Fibroblast of the conjunctiva (primary cell): ENCODE data around the gene CDC73.
A peak's percentile ranks its signal among the peaks of the same experiment; 100 is the strongest.

Source experiments
- DNase-seq: peaks from one replicate; pipeline ENCODE4 v3.0.0-alpha.2; 2010; ENCODE audit warnings: low read depth

CDC73 gene

DNA sequence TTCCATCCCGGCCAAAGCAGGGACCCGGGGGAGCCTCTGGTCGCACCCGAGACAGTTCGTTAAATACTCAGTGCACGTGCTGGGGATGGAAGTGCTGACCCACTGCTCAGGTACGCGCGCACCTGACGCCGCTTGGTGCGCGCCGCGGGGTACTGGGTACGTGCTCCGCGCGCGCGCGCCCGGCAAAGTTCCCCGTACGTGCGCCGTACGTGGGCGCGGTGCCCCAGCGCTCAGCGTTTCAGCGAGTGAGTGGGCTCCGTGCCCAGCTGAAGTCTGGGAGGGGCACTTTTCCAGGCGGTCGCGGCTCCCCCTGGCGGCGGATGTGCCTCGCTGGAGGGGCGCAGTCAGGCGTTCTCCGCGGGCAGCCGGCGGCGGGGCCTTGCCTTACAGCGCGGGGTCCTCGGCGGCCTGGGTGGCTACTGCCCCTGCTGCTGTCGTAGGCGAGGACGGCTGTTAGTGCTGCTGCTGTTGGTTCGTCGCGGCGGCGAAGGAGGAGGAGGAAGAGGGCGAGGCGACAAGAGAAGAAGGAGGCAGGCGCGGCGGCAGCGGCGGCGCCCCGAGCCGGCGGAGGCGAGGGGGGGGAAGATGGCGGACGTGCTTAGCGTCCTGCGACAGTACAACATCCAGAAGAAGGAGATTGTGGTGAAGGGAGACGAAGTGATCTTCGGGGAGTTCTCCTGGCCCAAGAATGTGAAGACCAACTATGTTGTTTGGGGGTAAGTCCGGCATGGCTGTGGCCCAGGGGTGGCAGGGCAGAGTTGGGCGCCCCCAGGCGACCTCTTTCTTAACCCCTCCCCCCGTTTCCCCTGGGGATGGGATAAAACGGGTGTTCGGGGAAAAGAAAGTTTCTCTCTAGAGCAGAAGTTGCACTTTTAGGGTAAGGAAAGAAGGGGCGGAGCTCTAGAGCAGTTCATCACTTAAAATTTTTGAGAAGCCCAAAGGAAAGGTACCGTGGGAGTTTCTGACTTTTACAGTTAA lies at the start of gene CDC73:
Gene CDC73, plus strand, starts transcription at position 416 of the 978 bp plus-strand sequence. Its CDS starts 170 bp downstream, at position 586.
- peak; percentile 93 for DNase-seq

DNA sequence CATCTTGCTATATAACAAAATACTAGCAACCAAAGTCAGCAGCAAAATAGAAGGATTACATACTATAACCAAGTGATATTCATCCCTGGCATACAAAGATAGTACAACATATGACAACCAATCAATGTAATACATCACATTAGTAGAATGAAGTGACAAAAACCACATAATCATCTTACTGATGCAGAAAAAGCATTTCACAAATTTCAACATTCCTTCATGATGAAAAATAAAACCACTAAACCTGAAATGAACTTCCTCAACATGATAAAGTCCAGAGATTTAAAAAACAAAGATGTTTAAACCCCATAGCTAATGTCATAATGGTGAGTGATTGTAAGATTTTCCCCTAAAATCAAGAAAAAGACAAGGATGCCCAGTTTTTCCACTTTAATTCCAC lies 43.8 kb upstream of the CDC73 start:
- DNase-seq, result no peak

DNA sequence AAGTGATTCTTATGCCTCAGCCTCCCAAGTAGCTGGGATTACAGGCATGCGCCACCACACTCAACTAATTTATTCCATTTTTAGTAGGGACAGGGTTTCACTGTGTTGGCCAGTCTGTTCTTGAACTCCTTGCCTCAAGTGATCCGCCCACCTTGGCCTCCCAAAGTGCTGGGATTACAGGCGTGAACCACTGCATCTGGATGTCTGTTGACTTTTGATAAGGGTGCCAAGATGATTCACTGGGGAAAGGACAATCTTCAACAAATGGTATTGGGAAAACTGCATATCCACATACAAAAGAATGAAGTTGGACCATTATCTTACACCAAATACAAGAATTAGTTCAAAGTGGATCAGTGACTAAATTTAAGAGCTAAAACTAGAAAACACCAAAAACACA lies 42.6 kb upstream of the CDC73 start:
- DNase-seq, result no peak

DNA sequence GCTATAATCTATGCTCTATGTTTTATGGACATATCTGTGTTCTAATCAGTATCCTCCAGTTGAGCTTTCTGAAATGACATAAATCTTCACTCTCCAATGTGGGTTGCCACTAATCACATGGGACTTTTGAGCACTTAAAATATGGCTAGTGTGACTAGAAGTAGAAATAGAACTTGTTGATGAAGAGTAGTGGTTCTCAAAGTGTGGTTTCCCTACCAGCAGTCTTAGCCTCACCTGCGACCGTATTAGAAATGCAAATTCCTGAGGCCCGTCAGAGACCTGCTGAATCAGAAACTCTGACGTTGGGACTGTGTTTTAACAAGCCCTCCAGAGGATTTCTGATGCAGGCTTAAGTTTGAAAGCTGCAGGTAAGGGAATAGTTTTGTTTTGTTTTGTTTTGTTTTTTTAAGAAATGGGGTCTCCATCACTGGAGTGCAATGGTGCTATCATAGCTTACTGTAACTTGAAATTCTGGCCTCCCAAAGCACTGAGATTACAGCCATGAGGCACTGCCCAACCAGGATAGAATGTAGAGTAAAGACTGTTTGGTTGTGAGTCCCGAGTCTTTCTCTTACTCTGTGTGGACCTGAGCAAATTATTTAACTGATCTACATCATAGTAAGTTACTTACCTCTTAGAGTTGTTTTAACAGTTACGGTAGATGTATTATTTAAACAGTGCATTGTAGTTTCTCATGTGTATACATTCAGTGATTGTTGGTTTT lies 38.3 kb upstream of the CDC73 start:
- no peak for DNase-seq

DNA sequence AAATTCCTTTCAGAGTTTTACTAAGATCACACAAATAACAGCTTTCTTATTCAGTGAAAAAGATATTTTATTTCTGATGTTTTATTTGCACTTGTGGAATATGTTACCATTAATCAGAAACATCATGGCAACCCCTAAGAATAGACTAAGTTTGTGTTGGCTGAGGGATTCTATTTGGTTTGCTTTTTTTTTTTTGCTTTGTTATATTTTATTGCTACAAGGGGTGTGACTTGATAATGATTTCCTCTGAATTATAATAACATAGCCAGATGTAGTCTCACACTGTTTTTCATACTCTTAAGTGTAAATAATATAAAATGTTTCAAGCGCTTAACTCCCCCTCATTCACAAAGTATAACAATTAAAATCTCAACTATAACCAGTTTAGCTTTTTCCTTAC lies 36.6 kb upstream of the CDC73 start:
- DNase-seq, result no peak

DNA sequence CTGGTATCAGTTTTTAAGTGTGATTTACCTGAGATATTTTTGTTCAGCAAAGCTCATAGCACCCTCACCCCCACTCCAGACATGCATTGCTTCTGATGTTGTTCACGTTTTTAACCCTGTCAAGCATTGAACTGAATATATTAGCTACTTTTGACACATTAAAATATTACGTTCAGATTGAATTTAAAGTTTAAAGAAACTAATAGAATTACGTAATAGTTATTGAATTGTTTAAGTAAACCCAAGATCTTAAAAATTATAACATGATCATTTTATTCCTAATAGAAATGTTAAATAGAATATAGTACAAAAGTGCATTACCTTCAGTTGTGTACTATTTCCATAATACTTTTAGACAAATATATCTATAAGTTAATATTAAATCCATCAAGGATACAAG lies 35.5 kb upstream of the CDC73 start:
- DNase-seq, result no peak

DNA sequence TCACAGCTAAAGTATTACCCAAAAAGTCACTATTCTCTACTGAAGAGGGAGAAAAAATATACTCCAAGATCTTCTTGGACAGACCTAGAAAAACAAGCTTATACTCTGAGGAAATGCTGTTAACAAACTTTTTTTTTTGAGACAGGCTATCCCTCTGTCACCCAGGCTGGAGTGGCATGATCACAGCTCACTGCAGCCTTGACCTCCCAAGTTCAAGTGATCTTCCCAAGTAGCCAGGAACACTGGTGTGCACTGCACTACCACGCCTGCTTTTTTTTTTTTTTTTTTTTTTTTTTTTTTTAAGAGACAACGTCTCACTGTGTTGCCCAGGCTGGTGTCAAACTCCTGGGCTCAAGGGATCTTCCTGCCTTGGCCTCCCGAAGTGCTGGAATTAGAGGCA lies 33.9 kb upstream of the CDC73 start:
- no peak for DNase-seq

DNA sequence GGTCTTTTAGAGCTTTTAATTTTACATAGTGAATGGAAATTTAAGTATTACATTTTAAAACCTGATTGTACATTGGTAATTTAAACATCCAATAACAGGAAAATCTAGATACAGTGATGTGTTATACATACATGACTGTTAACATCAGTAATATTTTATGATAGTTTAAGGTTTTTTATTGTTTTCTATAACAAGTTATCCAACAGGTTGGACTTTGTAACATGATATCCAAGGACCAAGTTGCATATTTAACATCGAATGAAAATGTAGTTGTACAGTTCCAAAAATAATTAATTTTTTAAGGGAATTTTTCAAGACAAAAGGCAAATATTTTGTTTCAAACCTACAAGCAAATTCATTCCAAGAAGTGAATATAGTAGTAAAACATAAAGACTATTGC lies 31.0 kb upstream of the CDC73 start:
- no peak for DNase-seq

DNA sequence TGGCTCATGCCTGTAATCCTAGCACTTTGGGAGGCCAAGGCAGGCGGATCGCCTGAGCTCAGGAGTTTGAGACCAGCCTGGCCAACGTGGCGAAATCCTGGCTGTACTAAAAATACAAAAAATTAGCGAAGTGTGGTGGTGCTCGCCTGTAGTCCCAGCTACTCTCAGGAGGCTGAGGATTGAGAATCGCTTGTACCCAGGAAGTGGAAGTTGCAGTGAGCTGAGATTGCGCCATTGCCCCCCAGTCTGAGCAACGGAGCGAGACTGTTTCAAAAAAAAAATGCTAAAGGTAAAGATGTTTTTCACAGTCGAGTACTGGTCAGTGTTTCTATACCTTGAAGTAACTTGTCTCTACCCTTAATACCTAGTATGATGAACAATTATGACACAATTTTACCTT lies 27.7 kb upstream of the CDC73 start:
- no peak for DNase-seq

DNA sequence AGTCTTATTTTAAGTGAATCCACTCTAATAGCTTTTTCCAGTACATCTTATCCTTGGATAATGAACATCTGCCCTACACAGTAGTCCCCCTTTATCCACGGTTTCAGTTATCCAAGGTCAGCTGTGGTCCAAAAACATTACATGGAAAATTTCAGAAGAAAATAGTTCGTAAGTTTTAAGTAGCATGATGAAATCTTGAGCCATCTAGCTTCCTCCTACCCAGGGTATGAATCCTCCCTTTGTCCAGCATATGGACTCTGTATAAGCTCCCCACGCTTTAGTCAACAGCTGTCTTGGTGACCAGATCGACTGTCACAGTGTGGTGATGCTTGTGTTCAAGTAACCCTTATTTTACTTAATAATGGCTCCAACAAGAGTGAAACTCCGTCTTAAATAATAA lies 19.2 kb upstream of the CDC73 start:
- no peak for DNase-seq

DNA sequence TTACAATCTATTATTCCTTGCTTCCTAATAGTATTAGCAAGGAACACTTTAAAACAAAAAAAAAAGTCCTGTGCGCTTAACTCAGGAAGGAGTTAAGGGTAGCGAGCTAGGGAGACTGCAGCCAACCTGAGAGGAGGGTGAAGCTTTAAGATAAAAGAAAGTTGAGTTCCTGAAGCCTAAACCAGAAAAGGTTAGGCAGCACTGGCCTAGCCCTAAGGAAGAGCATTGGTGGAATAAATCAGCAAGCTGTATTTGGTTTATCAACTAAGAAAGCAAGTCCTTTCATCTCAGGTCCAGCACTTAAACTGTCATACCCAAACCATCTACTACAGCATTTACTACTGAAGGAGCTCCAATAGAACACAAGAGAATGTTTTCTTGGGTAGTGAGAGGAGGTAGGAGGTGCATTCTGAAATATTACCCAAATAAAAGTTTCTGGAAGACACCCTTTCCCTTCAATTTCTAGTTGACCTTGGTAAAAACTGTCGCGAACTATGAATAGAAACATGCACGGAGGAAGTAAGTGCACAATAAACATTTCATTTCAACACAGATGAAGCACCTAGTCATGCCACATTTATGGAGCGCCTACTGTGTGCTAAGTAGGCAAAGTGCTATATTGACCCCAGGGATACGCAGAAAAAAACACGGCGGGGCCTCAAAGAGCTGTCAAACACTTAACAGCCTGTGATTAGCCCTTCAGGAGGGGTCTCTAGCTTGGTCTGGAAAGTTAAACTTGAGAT lies 17.9 kb upstream of the CDC73 start:
- no peak for DNase-seq

DNA sequence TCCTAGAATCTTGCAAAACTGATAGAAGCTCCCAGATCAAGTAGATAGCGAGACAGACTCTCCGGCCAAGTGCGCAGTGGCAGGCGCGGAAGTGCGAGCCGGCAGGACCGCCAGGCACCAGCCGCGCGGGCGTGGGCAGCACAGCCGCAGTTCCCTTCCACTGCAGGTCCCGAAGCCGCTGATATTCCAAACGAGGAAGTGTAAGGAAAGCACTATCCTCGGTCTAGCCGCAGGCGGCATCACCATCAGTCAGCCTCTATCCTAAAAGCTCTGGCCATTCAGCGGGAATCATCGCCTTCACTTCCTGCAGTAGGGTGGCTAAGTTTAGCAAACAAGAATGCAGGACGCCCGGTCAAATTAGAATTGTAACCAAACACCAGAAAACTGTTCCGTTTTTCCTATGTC lies 17.3 kb upstream of the CDC73 start:
- no peak for DNase-seq

DNA sequence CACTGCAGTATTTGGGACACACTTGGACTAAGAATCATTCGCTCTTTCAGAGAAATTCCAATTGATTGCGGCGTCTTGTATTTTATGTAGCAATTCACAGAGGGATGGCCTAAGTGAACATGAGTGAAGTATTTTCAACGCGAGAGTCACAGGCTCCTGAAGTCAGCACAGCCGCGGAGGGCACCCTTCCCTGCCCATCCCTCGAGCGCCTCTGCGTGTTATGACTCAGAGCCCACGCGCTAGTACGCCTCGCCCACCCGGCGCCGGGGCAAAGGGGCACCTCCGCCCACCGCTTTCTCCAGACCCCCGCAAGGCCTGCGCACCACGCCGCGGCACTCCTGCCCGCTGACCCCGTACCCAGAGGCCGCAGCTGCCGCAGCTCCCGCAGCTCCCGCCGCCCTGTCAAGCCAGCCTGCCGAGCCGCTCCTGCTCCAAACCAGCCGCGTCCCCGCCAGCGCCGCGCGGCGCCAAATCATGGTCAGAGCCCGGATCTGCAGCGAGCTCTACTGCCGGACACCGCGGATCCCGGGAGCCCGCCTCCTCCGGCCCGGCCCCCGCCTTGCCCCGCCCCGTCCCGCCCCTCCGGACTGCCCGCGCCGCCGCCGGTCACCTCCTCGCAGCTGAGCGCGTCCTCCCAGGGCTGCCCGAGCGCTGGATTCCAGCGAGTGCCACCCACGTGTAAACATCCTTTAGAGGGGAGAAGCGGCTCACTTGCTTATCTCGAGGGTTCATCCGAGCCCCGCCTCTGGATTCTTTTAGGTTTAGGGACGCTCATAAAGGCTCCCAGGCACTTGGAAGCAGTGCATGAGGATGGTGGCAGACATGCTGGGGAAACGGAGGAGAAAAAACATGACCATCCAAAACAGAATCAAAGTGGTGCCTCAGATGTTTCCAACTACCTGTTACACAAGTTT lies 16.7 kb upstream of the CDC73 start, which contains the start of gene GLRX2:
Gene GLRX2, minus strand, starts transcription at position 508 of the 914 bp plus-strand sequence. Its CDS starts 32 bp downstream, at position 476.
- peak; percentile 69 for DNase-seq

DNA sequence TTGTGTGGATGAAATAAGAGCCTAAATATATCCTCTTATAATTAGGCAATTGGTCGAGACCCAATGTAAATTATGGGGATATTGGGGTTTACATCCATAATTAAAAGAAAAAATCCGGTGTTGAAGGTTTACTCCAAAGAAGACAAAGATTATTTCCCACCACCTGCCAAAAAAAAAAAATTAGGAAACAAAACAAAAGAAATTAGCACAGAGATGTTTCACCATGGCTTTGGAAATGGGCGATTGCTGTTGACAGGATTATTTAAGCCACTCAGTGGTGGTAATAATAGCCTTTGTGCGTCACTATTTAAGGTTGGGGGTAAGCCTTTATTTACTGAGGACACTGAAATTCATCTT lies 16.0 kb upstream of the CDC73 start:
- DNase-seq, result no peak

DNA sequence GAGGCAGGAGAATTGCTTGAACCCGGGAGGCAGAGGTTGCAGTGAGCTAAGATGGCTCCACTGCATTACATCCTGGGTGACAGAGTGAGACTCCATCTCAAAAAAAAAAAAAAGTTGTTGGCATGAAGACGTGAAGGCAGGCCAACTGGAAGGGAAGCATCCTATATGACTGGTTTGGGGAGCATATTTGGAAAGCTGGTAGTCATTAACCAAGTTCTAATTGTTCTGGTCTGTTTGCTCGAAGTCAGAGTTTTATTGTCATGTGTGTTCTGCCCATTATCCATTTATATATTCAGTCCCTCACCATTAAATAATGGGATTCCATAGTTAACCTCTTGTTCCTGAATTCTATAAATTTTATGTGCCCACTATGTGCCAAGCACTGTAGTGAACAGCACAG lies 13.4 kb upstream of the CDC73 start:
- no peak for DNase-seq

DNA sequence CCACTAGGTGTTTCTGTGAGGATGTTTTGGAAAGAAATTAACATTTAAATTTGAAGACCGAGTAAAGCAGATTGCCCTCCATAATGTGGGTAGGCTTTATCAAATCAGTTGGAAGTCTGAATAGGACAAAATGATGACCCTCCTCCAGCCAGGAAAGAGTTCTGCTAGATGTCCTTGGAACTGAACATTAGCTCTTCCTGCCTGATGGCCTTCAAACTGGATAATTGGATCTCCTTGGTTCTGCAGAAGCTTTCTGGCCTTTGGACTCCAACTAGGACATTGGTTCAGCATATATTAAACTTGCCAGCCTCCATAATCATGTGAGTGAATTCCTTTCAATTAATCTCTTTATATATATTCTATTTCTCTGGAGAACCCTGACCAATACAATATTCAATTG lies 12.2 kb upstream of the CDC73 start:
- no peak for DNase-seq

DNA sequence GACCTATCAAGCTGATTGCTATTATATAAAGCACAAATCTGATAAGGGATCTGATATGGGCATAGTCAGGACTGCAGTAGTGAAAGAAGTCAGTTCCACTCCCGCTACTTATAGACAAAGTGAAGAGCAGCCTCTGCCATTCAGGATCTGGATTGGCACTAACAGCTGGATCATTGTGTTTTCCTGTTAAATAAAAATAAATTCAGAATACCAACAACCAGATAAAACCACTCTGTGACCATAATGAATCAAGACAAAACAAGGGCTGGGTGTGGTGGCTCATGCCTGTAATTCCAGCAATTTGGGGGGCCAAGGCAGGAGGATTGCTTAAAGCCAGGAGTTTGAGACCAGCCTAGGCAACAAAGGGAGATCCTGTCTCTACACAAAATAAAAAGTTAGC lies 11.6 kb upstream of the CDC73 start:
- DNase-seq, result no peak

DNA sequence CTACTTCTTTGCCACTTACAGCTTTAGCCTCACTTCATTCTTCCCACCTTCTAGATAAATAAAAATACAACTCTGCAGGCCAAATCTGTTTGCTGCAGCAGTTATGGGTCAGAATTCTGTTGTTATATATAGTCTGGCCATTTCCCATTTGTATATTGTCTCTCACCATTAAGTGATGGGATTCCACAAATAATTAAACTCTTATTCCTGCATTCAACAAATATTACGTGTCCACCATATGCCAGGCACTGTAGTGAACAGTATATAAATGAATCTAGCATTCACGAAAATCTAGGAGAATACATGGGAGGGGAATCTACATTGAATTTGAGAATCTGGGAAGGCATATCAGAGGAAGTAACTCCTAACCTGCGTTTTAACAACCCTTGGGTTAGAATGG lies 11.0 kb upstream of the CDC73 start:
- no peak for DNase-seq

DNA sequence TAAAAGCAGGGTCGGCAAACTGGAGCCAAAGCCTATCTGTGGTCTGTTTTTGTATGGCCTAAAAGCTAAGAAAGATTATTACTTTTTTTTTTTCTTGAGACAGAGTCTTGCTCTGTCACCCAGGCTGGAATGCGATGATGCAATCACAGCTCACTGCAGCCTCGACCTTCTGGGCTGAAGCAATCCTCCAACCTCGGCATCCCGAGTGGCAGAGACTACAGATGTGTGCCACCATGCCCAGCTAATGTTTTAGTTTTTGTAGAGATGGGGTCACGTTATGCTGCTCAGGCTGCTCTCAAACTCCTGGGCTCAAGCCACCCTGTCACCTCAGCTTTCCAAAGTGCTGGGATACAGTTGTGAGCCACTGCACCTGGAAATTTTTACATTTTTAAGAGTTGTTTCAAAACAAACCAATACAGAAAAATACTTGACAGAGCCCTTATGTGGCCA lies 10.2 kb upstream of the CDC73 start:
- DNase-seq, result peak; percentile 77

DNA sequence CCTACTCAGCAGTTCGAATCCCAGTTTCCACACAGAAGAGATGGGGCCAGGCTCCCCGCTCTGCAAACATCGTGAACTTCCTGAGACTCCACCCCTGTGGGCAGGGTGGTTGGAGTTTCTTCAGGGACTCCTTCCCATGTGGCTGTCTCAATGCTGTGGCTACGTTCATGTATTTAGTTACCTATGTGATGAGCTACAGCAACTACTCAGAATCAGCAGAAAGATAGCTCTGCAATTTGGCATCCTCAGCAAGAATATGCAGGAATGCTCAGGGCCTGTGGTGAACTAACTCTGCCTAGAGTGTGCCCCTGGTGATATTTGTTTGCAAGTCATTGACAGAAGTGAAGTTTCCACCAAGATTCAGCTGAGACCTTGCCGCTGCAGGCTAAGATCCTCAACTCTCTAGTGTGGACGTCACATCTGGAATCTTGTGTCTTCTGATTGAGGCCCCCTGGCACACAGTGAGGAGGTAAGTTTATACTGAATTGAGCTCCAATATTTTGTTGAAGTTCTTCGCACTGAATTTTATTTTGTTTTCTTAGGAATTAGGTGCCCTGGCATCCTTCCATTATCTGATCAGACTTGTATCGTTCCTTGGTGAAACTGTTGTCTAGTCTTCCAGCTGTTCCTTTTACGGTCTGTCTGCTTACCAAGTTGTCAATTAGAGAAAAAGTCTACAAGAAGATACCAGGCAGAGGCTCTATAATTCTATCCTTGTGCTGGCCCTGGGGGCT lies 8.4 kb upstream of the CDC73 start:
- no peak for DNase-seq

DNA sequence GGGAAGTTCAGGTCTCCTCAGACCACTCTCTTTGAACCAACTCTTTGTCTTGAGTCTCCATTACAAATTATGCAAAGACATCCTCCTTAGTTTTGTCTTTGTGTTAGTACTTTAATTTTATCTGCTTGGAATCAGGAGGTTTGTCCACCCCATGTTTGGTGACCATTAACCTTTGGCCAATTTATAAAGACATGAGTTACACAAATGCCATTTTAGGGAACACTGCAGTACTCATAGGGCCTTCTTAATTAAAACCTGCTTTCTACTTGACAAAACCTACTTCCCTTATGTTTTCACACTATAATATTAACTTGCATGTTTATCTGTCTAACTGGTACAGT lies 7.9 kb upstream of the CDC73 start:
- DNase-seq, result no peak
